ENCODE data around the gene MFN2. TPM values are rescaled to one million over a fixed set of nuclear protein-coding genes. Genes with fewer than 3 reads are reported as not detected.

The MFN2 gene
- 42.4 TPM for polyA plus RNA-seq (2013, experiment 1 of 2)
- polyA plus RNA-seq (2013, experiment 2 of 2), result 41.1 TPM

- Histone ChIP-seq H2BK5ac (ENCODE audit: low read length) (no peak within 1 kb of the TSS), H3K36me3 (ENCODE audit: control insufficient read depth, insufficient read depth, low read length) (peaks cover 9% of the 10 kb centered on the region), H2BK15ac (replicated peaks; ENCODE audit: low read depth) (no peak within 1 kb of the TSS), H3K23ac (ENCODE audit: low read length) (no peak within 1 kb of the TSS), H3K4ac (ENCODE audit: low read depth, low read length) (no peak within 1 kb of the TSS), H3K56ac (ENCODE audit: low read length) (peak within 1 kb of the TSS; percentile 95), H3K4me1 (ENCODE audit: control insufficient read depth, low read depth, low read length) (no peaks in the 10 kb centered on the region), H3K9ac (ENCODE audit: low read length) (peak within 1 kb of the TSS; percentile 95), H3K79me2 (ENCODE audit: control insufficient read depth, insufficient read depth, low read length) (peaks cover 34% of the 10 kb centered on the region), H2BK120ac (ENCODE audit: low read depth, low read length) (no peak within 1 kb of the TSS), H3K27me3 (ENCODE audit: insufficient read depth, low read length, poor library complexity) (no peaks in the 10 kb centered on the region), H4K8ac (ENCODE audit: low read depth, low read length) (peak within 1 kb of the TSS; percentile 31), H3K27ac (ENCODE audit: low read depth, low read length) (peak within 1 kb of the TSS; percentile 35), H3K4me3 (ENCODE audit: low read length) (peak within 1 kb of the TSS; percentile 98), H2AK5ac (ENCODE audit: low read length) (no peak within 1 kb of the TSS), H3K79me1 (ENCODE audit: low read length) (peaks cover 21% of the 10 kb centered on the region), H3K18ac (ENCODE audit: low read length) (peak within 1 kb of the TSS; percentile 79), H4K5ac (ENCODE audit: low read length) (no peak within 1 kb of the TSS), H3K4me2 (ENCODE audit: low read length) (peak within 1 kb of the TSS; percentile 99)
- WGBS (ENCODE audit: extremely low coverage, insufficient coverage, low lambda C conversion rate), result no CpG with 5 or more reads among the region's 74 CpGs
- peak; percentile 99 for DNase-seq
These were observed at the start of gene MFN2 for GRCh38 chr1:11979851-11980675. TSS of gene MFN2 (plus strand) at chr1:11980444. CDS start at chr1:11989169, 8,725 bp downstream.

DNA sequence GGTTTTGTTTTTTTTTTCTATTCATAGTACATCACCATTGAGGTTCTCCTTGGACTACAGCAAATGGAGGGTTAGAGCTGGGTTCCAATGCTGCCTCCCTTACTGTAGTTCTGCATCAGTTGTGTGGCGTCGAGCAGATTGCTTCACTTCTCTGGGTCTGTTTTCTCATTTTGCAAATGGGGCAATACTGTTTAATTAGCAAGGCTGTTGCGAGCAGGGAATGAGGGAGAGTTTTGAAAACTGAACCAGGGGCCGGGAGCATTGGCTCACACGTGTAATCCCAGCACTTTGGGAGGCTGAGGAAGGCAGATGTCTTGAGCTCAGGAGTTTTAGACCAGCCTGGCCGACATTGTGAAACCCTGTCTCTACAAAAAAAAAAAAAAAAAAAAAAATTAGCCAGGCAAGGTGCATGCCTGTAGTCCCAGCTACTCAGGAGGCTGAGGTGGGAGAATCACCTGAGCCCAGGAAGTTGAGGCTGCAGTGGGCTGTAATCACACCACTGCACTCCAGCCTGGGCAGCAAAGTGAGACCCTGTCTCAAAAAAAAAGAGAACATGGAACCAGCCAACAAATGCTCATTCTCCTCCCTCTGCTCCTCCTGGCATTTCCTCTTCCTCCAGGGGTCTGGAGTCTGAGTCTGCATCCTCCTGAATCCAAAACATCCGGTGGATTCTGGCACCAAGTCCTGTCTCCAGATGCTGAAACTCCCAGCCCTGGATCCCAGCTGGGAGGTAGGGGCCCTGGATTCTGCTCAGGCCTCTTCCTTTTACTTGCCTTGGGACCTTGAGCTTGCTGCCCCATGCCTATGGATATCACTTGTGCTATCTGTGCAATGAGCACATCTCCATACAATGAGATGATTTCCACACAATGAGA, 49.4 kb upstream of the MFN2 start:
- Histone ChIP-seq H3K4me2 (ENCODE audit: low read length) (no peak overlapping the region), H3K23ac (ENCODE audit: low read length) (no peak overlapping the region), H2BK5ac (ENCODE audit: low read length) (peak overlapping the region; percentile 3), H3K36me3 (ENCODE audit: control insufficient read depth, insufficient read depth, low read length) (no peaks in the 10 kb centered on the region), H3K4ac (ENCODE audit: low read depth, low read length) (peak overlapping the region; percentile 18), H3K18ac (ENCODE audit: low read length) (no peak overlapping the region), H3K79me1 (ENCODE audit: low read length) (peaks cover 3% of the 10 kb centered on the region), H4K8ac (ENCODE audit: low read depth, low read length) (no peak overlapping the region), H2AK5ac (ENCODE audit: low read length) (no peak overlapping the region), H3K4me3 (ENCODE audit: low read length) (no peak overlapping the region), H3K27me3 (ENCODE audit: insufficient read depth, low read length, poor library complexity) (no peaks in the 10 kb centered on the region), H3K4me1 (ENCODE audit: control insufficient read depth, low read depth, low read length) (peaks cover 3% of the 10 kb centered on the region), H2BK15ac (replicated peaks; ENCODE audit: low read depth) (no peak overlapping the region), H3K9ac (ENCODE audit: low read length) (peak overlapping the region; percentile 27), H4K5ac (ENCODE audit: low read length) (no peak overlapping the region), H3K56ac (ENCODE audit: low read length) (peak overlapping the region; percentile 78), H3K27ac (ENCODE audit: low read depth, low read length) (peak overlapping the region; percentile 85), H2BK120ac (ENCODE audit: low read depth, low read length) (no peak overlapping the region), H3K79me2 (ENCODE audit: control insufficient read depth, insufficient read depth, low read length) (peaks cover 1% of the 10 kb centered on the region)
- peak; percentile 91 for DNase-seq
- no CpG with 5 or more reads among the region's 7 CpGs for WGBS (ENCODE audit: extremely low coverage, insufficient coverage, low lambda C conversion rate)

DNA sequence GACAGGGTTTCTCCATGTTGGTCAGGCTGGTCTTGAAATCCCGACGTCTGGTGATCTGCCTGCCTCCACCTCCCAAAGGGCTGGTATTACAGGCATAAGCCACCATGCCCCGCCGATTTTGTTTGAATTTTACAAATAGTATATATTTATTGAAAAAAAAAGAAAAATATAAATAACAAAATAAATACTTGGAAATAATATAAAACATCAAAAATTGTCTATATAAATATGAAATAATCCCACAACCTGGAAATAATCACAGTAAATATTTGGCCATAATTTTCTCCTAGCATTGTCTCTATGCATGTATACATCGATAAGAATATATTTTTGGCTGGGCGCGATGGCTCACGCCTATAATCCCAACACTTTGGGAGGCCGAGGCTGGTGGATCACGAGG, 48.4 kb upstream of the MFN2 start:
- no peak overlapping the region for H4K8ac ChIP-seq (ENCODE audit: low read depth, low read length)
- WGBS (ENCODE audit: extremely low coverage, insufficient coverage, low lambda C conversion rate), result no CpG with 5 or more reads among the region's 10 CpGs
- no peak overlapping the region for H2BK120ac ChIP-seq (ENCODE audit: low read depth, low read length)
- H2BK15ac ChIP-seq (replicated peaks; ENCODE audit: low read depth), result no peak overlapping the region
- no peak overlapping the region for H3K4ac ChIP-seq (ENCODE audit: low read depth, low read length)
- H3K18ac ChIP-seq (ENCODE audit: low read length), result no peak overlapping the region
- H2AK5ac ChIP-seq (ENCODE audit: low read length), result no peak overlapping the region
- no peak overlapping the region for H3K4me3 ChIP-seq (ENCODE audit: low read length)
- H3K4me1 ChIP-seq (ENCODE audit: control insufficient read depth, low read depth, low read length), result peaks cover 3% of the 10 kb centered on the region
- no peaks in the 10 kb centered on the region for H3K27me3 ChIP-seq (ENCODE audit: insufficient read depth, low read length, poor library complexity)
- no peak overlapping the region for H2BK5ac ChIP-seq (ENCODE audit: low read length)
- H3K79me1 ChIP-seq (ENCODE audit: low read length), result peaks cover 3% of the 10 kb centered on the region
- no peak overlapping the region for H3K9ac ChIP-seq (ENCODE audit: low read length)
- peaks cover 1% of the 10 kb centered on the region for H3K79me2 ChIP-seq (ENCODE audit: control insufficient read depth, insufficient read depth, low read length)
- DNase-seq, result no peak
- H3K27ac ChIP-seq (ENCODE audit: low read depth, low read length), result no peak overlapping the region
- no peaks in the 10 kb centered on the region for H3K36me3 ChIP-seq (ENCODE audit: control insufficient read depth, insufficient read depth, low read length)
- no peak overlapping the region for H3K23ac ChIP-seq (ENCODE audit: low read length)
- no peak overlapping the region for H4K5ac ChIP-seq (ENCODE audit: low read length)
- H3K4me2 ChIP-seq (ENCODE audit: low read length), result no peak overlapping the region
- no peak overlapping the region for H3K56ac ChIP-seq (ENCODE audit: low read length)

GRCh38 chr1:11934302-11935056, 45.8 kb upstream of the MFN2 start, which contains the start of gene PLOD1:
TSS of gene PLOD1 (plus strand) at chr1:11934717. CDS start at chr1:11934780, 63 bp downstream.
- H3K27me3 ChIP-seq (ENCODE audit: insufficient read depth, low read length, poor library complexity), result no peaks in the 10 kb centered on the region
- H3K4me3 ChIP-seq (ENCODE audit: low read length), result peak within 1 kb of the TSS; percentile 80
- H3K9ac ChIP-seq (ENCODE audit: low read length), result peak within 1 kb of the TSS; percentile 99
- H3K36me3 ChIP-seq (ENCODE audit: control insufficient read depth, insufficient read depth, low read length), result no peaks in the 10 kb centered on the region
- peak within 1 kb of the TSS; percentile 99 for H3K4me2 ChIP-seq (ENCODE audit: low read length)
- H3K27ac ChIP-seq (ENCODE audit: low read depth, low read length), result peak within 1 kb of the TSS; percentile 79
- H3K79me2 ChIP-seq (ENCODE audit: control insufficient read depth, insufficient read depth, low read length), result peaks cover 3% of the 10 kb centered on the region
- H2AK5ac ChIP-seq (ENCODE audit: low read length), result peak within 1 kb of the TSS; percentile 96
- H2BK120ac ChIP-seq (ENCODE audit: low read depth, low read length), result peak within 1 kb of the TSS; percentile 21
- H4K5ac ChIP-seq (ENCODE audit: low read length), result peak within 1 kb of the TSS; percentile 87
- no peak within 1 kb of the TSS for H2BK15ac ChIP-seq (replicated peaks; ENCODE audit: low read depth)
- peak within 1 kb of the TSS; percentile 72 for H3K18ac ChIP-seq (ENCODE audit: low read length)
- H4K8ac ChIP-seq (ENCODE audit: low read depth, low read length), result no peak within 1 kb of the TSS
- peak within 1 kb of the TSS; percentile 95 for H2BK5ac ChIP-seq (ENCODE audit: low read length)
- peak; percentile 91 for DNase-seq
- peaks cover 9% of the 10 kb centered on the region for H3K79me1 ChIP-seq (ENCODE audit: low read length)
- peak within 1 kb of the TSS; percentile 93 for H3K4ac ChIP-seq (ENCODE audit: low read depth, low read length)
- H3K56ac ChIP-seq (ENCODE audit: low read length), result peak within 1 kb of the TSS; percentile 100
- peak within 1 kb of the TSS; percentile 97 for H3K23ac ChIP-seq (ENCODE audit: low read length)
- no CpG with 5 or more reads among the region's 55 CpGs for WGBS (ENCODE audit: extremely low coverage, insufficient coverage, low lambda C conversion rate)
- H3K4me1 ChIP-seq (ENCODE audit: control insufficient read depth, low read depth, low read length), result peaks cover 9% of the 10 kb centered on the region

GRCh38 chr1:11935057-11935412, 45.2 kb upstream of the MFN2 start:
- Histone ChIP-seq H3K79me2 (ENCODE audit: control insufficient read depth, insufficient read depth, low read length) (peaks cover 3% of the 10 kb centered on the region), H3K27ac (ENCODE audit: low read depth, low read length) (no peak overlapping the region), H3K36me3 (ENCODE audit: control insufficient read depth, insufficient read depth, low read length) (no peaks in the 10 kb centered on the region), H3K4me2 (ENCODE audit: low read length) (peak overlapping the region; percentile 81), H3K4ac (ENCODE audit: low read depth, low read length) (peak overlapping the region; percentile 83), H3K27me3 (ENCODE audit: insufficient read depth, low read length, poor library complexity) (no peaks in the 10 kb centered on the region), H3K79me1 (ENCODE audit: low read length) (peaks cover 9% of the 10 kb centered on the region), H3K4me3 (ENCODE audit: low read length) (peak overlapping the region; percentile 80), H2BK15ac (replicated peaks; ENCODE audit: low read depth) (no peak overlapping the region), H2AK5ac (ENCODE audit: low read length) (no peak overlapping the region), H4K8ac (ENCODE audit: low read depth, low read length) (no peak overlapping the region), H3K9ac (ENCODE audit: low read length) (peak overlapping the region; percentile 99), H2BK120ac (ENCODE audit: low read depth, low read length) (no peak overlapping the region), H3K4me1 (ENCODE audit: control insufficient read depth, low read depth, low read length) (peaks cover 9% of the 10 kb centered on the region), H3K18ac (ENCODE audit: low read length) (peak overlapping the region; percentile 72), H3K23ac (ENCODE audit: low read length) (no peak overlapping the region), H2BK5ac (ENCODE audit: low read length) (no peak overlapping the region), H4K5ac (ENCODE audit: low read length) (no peak overlapping the region), H3K56ac (ENCODE audit: low read length) (peak overlapping the region; percentile 100)
- no peak for DNase-seq
- no CpG with 5 or more reads among the region's 2 CpGs for WGBS (ENCODE audit: extremely low coverage, insufficient coverage, low lambda C conversion rate)
